IMR-90 (cell line): ENCODE measurements around the gene KCNMA1. TPM values are rescaled to one million over a fixed set of nuclear protein-coding genes. Genes with fewer than 3 reads are reported as not detected.

ENCODE experiments used
- ATAC-seq: fragments of 200-7000 bp; cut with Tn5 transposase; 2 replicates; pipeline ENCODE4 v1.9.1; 2020; ENCODE audit warnings: low read depth, mild to moderate bottlenecking, moderate library complexity
- BruUV-seq: library from RNA; stranded (reverse); fragments of 400-500 nt; replicated peaks from 2 replicates; lab custom pipeline; 2021; lab: Mats Ljungman, UMichigan
- CTCF ChIA-PET: fragments of 300-600 bp; formaldehyde crosslinking; extraction: SDS; loops from one replicate; lab custom pipeline; 2021; ENCODE audit warnings: antibody characterized with exemption; lab: Yijun Ruan, JAX
- POLR2A ChIA-PET: fragments of 300-600 bp; sonication (Branson Sonifier 250); formaldehyde crosslinking; loops from one replicate; lab custom pipeline; 2022; ENCODE audit warnings: antibody characterized with exemption; ENCODE audit not compliant: unreplicated experiment; lab: Charles Lee
- DNase-seq: peaks from one replicate; pipeline ENCODE4 v3.0.0; 2013
- H2AFZ ChIP-seq: replicated peaks from 2 replicates; pipeline ENCODE3; 2013; ENCODE audit warnings: low read length, mild to moderate bottlenecking; ENCODE audit not compliant: poor library complexity
- H2AK5ac ChIP-seq: 2 replicates; pipeline ENCODE4 v1.6.1; 2013; ENCODE audit warnings: low read depth, low read length, inconsistent platforms
- H2AK9ac ChIP-seq: replicated peaks from 2 replicates; pipeline ENCODE3; 2013; ENCODE audit warnings: mild to moderate bottlenecking, low read depth, low read length, moderate library complexity; ENCODE audit not compliant: poor library complexity
- H2BK120ac ChIP-seq: 2 replicates; pipeline ENCODE4 v1.6.1; 2013; ENCODE audit warnings: low read depth, low read length, inconsistent platforms
- H2BK15ac ChIP-seq: 3 replicates; pipeline ENCODE4 v1.6.1; 2013; ENCODE audit warnings: low read depth, low read length, inconsistent platforms
- H2BK20ac ChIP-seq: 2 replicates; pipeline ENCODE4 v1.6.1; 2013; ENCODE audit warnings: low read depth, mild to moderate bottlenecking, inconsistent platforms, low read length, moderate library complexity
- H2BK5ac ChIP-seq: 2 replicates; pipeline ENCODE4 v1.6.1; 2013; ENCODE audit warnings: mild to moderate bottlenecking, low read depth, low read length, inconsistent platforms; ENCODE audit not compliant: poor library complexity, severe bottlenecking
- H3K14ac ChIP-seq: replicated peaks from 2 replicates; pipeline ENCODE4 v1.6.1; 2013; ENCODE audit warnings: low read depth, low read length, inconsistent platforms
- H3K18ac ChIP-seq: 2 replicates; pipeline ENCODE4 v1.6.1; 2013; ENCODE audit warnings: low read depth, low read length, control low read depth
- H3K23ac ChIP-seq: 2 replicates; pipeline ENCODE4 v1.6.1; 2013; ENCODE audit warnings: low read depth, low read length, inconsistent platforms
- H3K27ac ChIP-seq: 2 replicates; pipeline ENCODE4 v1.5.1; 2013; ENCODE audit warnings: mild to moderate bottlenecking, control low read depth, low read length; ENCODE audit not compliant: insufficient read depth
- H3K27me3 ChIP-seq: 2 replicates; pipeline ENCODE4 v1.6.1; 2013; ENCODE audit warnings: low read length; ENCODE audit not compliant: control insufficient read depth, insufficient read depth
- H3K36me3 ChIP-seq: 2 replicates; pipeline ENCODE4 v1.6.1; 2013; ENCODE audit warnings: low read length, mixed read lengths; ENCODE audit not compliant: control insufficient read depth, insufficient read depth
- H3K4ac ChIP-seq: 2 replicates; pipeline ENCODE4 v1.6.1; 2013; ENCODE audit warnings: low read depth, low read length, inconsistent platforms
- H3K4me1 ChIP-seq: 2 replicates; pipeline ENCODE4 v1.6.1; 2013; ENCODE audit warnings: low read length, mixed read lengths; ENCODE audit not compliant: control insufficient read depth, insufficient read depth
- H3K4me2 ChIP-seq: 2 replicates; pipeline ENCODE4 v1.6.1; 2013; ENCODE audit warnings: low read depth, mild to moderate bottlenecking, control low read depth, low read length, moderate library complexity
- H3K4me3 ChIP-seq: 2 replicates; pipeline ENCODE4 v1.5.1; 2013; ENCODE audit warnings: low read depth, mild to moderate bottlenecking, control low read depth, low read length, moderate library complexity; ENCODE audit not compliant: insufficient read depth
- H3K56ac ChIP-seq: 2 replicates; pipeline ENCODE4 v1.6.1; 2013; ENCODE audit warnings: low read length, inconsistent platforms; ENCODE audit not compliant: insufficient read depth; ENCODE audit errors: extremely low read depth
- H3K79me1 ChIP-seq, 2 experiments: 2 replicates each; pipeline ENCODE4 v1.6.1; 2013; ENCODE audit warnings: low read length in 2 of 2, inconsistent platforms in 1 of 2, low read depth in 1 of 2
- H3K9ac ChIP-seq: 2 replicates; pipeline ENCODE4 v1.6.1; 2013; ENCODE audit warnings: low read depth, low read length, control low read depth
- H3K9me1 ChIP-seq: 2 replicates; pipeline ENCODE4 v1.6.1; 2013; ENCODE audit warnings: low read length, inconsistent platforms; ENCODE audit not compliant: insufficient read depth
- H3K9me3 ChIP-seq: 2 replicates; pipeline ENCODE4 v1.6.1; 2013; ENCODE audit warnings: low read length; ENCODE audit not compliant: control insufficient read depth, insufficient read depth
- H4K20me1 ChIP-seq: 2 replicates; pipeline ENCODE4 v1.6.1; 2013; ENCODE audit warnings: low read length, inconsistent platforms; ENCODE audit not compliant: insufficient read depth
- H4K5ac ChIP-seq: 2 replicates; pipeline ENCODE4 v1.6.1; 2013; ENCODE audit warnings: mild to moderate bottlenecking, low read depth, low read length, control low read depth
- H4K8ac ChIP-seq, 2 experiments: 2 replicates each; pipeline ENCODE4 v1.6.1; 2013; ENCODE audit warnings: low read depth in 2 of 2, low read length in 2 of 2, control low read depth in 1 of 2, inconsistent platforms in 1 of 2
- H4K91ac ChIP-seq: 2 replicates; pipeline ENCODE4 v1.6.1; 2013; ENCODE audit warnings: low read depth, low read length, inconsistent platforms; ENCODE audit not compliant: insufficient read depth
- BHLHE40 ChIP-seq: fragments of 150-350 bp; IDR thresholded peaks from 2 replicates; pipeline ENCODE4 v1.6.1; 2016; ENCODE audit warnings: mild to moderate bottlenecking, low read depth, low read length
- CEBPB ChIP-seq: IDR thresholded peaks from 2 replicates; pipeline ENCODE4 v1.6.1; 2012; ENCODE audit warnings: low read depth, low read length, improper control_type of control experiment
- CHD1 ChIP-seq: IDR thresholded peaks from 2 replicates; pipeline ENCODE4 v1.6.1; 2012; ENCODE audit warnings: low read depth, low read length, improper control_type of control experiment
- CTCF ChIP-seq: conservative IDR thresholded peaks from 2 replicates; pipeline ENCODE4 v1.5.1; 2012; ENCODE audit warnings: mild to moderate bottlenecking, low read depth, low read length, improper control_type of control experiment
- ELK1 ChIP-seq: fragments of 150-350 bp; IDR thresholded peaks from 2 replicates; pipeline ENCODE4 v1.6.1; 2016; ENCODE audit warnings: low read depth, mild to moderate bottlenecking, low read length, moderate library complexity, borderline replicate concordance
- FOS ChIP-seq: fragments of 150-350 bp; IDR thresholded peaks from 2 replicates; pipeline ENCODE4 v1.6.1; 2016; ENCODE audit warnings: low read depth, low read length
- MAFK ChIP-seq: IDR thresholded peaks from 2 replicates; pipeline ENCODE4 v1.6.1; 2012; ENCODE audit warnings: low read depth, low read length, improper control_type of control experiment
- MAZ ChIP-seq: IDR thresholded peaks from 2 replicates; pipeline ENCODE4 v1.6.1; 2012; ENCODE audit warnings: low read depth, mild to moderate bottlenecking, low read length, improper control_type of control experiment, moderate library complexity, borderline replicate concordance
- MXI1 ChIP-seq: IDR thresholded peaks from 2 replicates; pipeline ENCODE4 v1.6.1; 2012; ENCODE audit warnings: low read depth, mild to moderate bottlenecking, low read length, moderate library complexity, borderline replicate concordance
- NFE2L2 ChIP-seq: fragments of 150-350 bp; IDR thresholded peaks from 2 replicates; pipeline ENCODE4 v1.6.1; 2016; ENCODE audit warnings: low read depth, mild to moderate bottlenecking, low read length
- POLR2A ChIP-seq: IDR thresholded peaks from 2 replicates; pipeline ENCODE4 v1.6.1; 2012; ENCODE audit warnings: mild to moderate bottlenecking, low read depth, low read length
- RAD21 ChIP-seq: IDR thresholded peaks from 2 replicates; pipeline ENCODE4 v1.6.1; 2012; ENCODE audit warnings: low read length, improper control_type of control experiment
- RCOR1 ChIP-seq: IDR thresholded peaks from 2 replicates; pipeline ENCODE4 v1.6.1; 2012; ENCODE audit warnings: mild to moderate bottlenecking, low read length, improper control_type of control experiment; ENCODE audit not compliant: insufficient replicate concordance
- RFX5 ChIP-seq: IDR thresholded peaks from 2 replicates; pipeline ENCODE4 v1.8.0; 2012; ENCODE audit warnings: low read depth, mild to moderate bottlenecking, low read length, moderate library complexity
- SMC3 ChIP-seq: fragments of 150-350 bp; IDR thresholded peaks from 2 replicates; pipeline ENCODE4 v1.6.1; 2016; ENCODE audit warnings: low read depth, mild to moderate bottlenecking, antibody characterized with exemption, low read length, moderate library complexity
- USF2 ChIP-seq: fragments of 150-350 bp; IDR thresholded peaks from 2 replicates; pipeline ENCODE4 v1.6.1; 2017; ENCODE audit warnings: mild to moderate bottlenecking, antibody characterized with exemption, low read length, low read depth
- WGBS, 2 experiments: methylation state at CpG; one replicate each; pipeline versions ENCODE4 v1.1.5 to v1.1.7; 2013; ENCODE audit warnings: missing lambda C conversion rate in 2 of 2; ENCODE audit not compliant: insufficient read length in 1 of 2; ENCODE audit errors: extremely low coverage in 2 of 2; 5-methylcytosine and 5-hydroxymethylcytosine counted together
- dilution Hi-C: fragments of 300-500 bp; cut with HindIII; formaldehyde crosslinking; loops from one replicate; pipeline ENCODE4 v1.14.3; 2018; ENCODE audit warnings: low sequenced_read_pairs; ENCODE audit not compliant: unreplicated experiment
- in situ Hi-C: fragments of 300-500 bp; cut with MboI; formaldehyde crosslinking; loops from 3 replicates; pipeline ENCODE4 v1.14.3; 2019; ENCODE audit warnings: low sequenced_read_pairs, inconsistent platforms, mixed read lengths
- intact Hi-C: fragments of 100-400 bp; cut with micrococcal nuclease; formaldehyde crosslinking; loops from 2 replicates; pipeline ENCODE4 v1.10.0; 2022
- polyA plus RNA-seq, 3 experiments: library from polyadenylated mRNA; depleted of rRNA; stranded (reverse); fragments of >200 nt; gene quantifications; 2 replicates each; pipeline ENCODE4 v1.2.3, GENCODE V29; 2012; ENCODE audit warnings: low replicate concordance in 1 of 3
- total RNA-seq: library from RNA; depleted of rRNA; stranded (reverse); fragments of >200 nt; gene quantifications from 2 replicates; pipeline ENCODE4 v1.2.3, GENCODE V29; 2012

The KCNMA1 gene
- total and polyA plus RNA-seq, 2 of the 4 experiments (the other 2 are of a cell fraction): 25.6 to 29.6 TPM

GRCh38 chr10:77015360-77015759, 622.2 kb downstream of the KCNMA1 start:
- BruUV-seq: no TSS peak
- Histone ChIP-seq H3K18ac (no peak overlapping the region), H3K56ac (no peak overlapping the region), H3K9ac (no peak overlapping the region), H2AFZ (no peak overlapping the region), H2BK5ac (no peak overlapping the region), H3K79me1 (no peaks in the 10 kb centered on the region), H2AK5ac (no peak overlapping the region), H2BK20ac (no peak overlapping the region), H3K36me3 (no peaks in the 10 kb centered on the region; the same call in 1 of the 2 replicates), H3K27ac (no peak overlapping the region), H3K27me3 (no peaks in the 10 kb centered on the region; the same call in 1 of the 2 replicates), H3K14ac (no peak overlapping the region), H3K4me2 (no peak overlapping the region), H2AK9ac (no peak overlapping the region), H3K9me3 (no peaks in the 10 kb centered on the region), H4K20me1 (no peaks in the 10 kb centered on the region), H3K4me3 (no peak overlapping the region), H3K4ac (no peak overlapping the region), H4K5ac (no peak overlapping the region), H2BK120ac (no peak overlapping the region), H4K91ac (no peak overlapping the region), H3K23ac (no peak overlapping the region), H2BK15ac (no peak overlapping the region), H4K8ac (no peak overlapping the region), H3K4me1 (no peaks in the 10 kb centered on the region; the same call in 1 of the 2 replicates), H3K9me1 (no peaks in the 10 kb centered on the region; the same call in 1 of the 2 replicates)
- TF ChIP-seq RAD21: no peak
- no peak for TF ChIP-seq NFE2L2
- TF ChIP-seq POLR2A: no peak
- TF ChIP-seq ELK1: no peak
- TF ChIP-seq BHLHE40: no peak
- TF ChIP-seq CEBPB: no peak
- no peak for TF ChIP-seq CTCF
- TF ChIP-seq MXI1: no peak
- no peak for TF ChIP-seq RFX5
- no peak for TF ChIP-seq MAFK
- TF ChIP-seq SMC3: no peak
- no peak for TF ChIP-seq USF2
- no peak for TF ChIP-seq MAZ
- TF ChIP-seq CHD1: no peak
- no peak for TF ChIP-seq FOS
- no peak for TF ChIP-seq RCOR1
- no peak for ATAC-seq
- no peak for DNase-seq
- dilution Hi-C loops: no loop called here
- POLR2A ChIA-PET: no interaction called here
- intact Hi-C loops: no loop called here
- no CpG with 5 or more reads among the region's 1 CpG for WGBS, 2 experiments
- CTCF ChIA-PET: no interaction called here
- in situ Hi-C loops: no loop called here
